Activated T-cell treated with anti-CD3 and anti-CD28 coated beads for 24 hours (primary cell): ENCODE measurements around the gene SEC61A1.

Experiments used
- DNase-seq: peaks from one replicate; pipeline ENCODE4 v3.0.0-alpha.2; 2020; ENCODE audit warnings: low read depth

The SEC61A1 gene

GRCh38 chr3:128060473-128061381, 8.5 kb downstream of the SEC61A1 start:
- DNase-seq: no peak

DNA sequence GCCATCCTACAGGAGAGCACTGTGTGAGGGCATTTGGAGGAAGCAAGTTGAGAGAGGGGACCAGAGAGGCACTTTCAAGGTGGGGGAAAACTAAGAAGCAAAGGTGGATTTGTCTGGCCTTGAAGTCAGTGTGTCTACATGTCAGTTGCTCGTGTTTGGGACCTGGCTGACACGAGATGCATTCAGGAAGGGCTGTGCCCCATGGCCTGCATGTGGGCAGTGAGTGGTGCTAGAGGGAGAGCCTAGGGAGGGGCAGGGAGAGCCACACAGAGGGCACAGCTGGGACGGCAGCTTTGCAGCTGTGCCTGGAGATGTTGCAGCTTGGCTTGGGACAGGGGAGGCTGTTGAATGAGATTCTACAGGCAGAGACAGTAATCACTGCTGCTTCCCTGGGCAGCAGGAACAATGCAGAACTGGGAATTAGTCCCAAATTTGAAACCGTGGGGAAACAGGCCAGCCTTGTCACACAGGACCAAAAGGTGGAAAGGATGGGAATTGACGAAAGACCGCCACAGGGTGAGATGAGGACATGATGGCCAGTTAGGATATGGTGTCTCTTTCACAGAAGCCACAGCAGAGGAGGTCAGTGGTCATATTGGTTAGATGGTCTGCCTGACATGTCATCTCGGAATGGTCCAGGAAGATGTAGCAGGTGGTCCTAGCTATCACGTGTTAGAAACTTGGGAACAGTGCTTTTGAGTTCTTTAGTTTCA, 10.0 kb downstream of the SEC61A1 start:
- no peak for DNase-seq

DNA sequence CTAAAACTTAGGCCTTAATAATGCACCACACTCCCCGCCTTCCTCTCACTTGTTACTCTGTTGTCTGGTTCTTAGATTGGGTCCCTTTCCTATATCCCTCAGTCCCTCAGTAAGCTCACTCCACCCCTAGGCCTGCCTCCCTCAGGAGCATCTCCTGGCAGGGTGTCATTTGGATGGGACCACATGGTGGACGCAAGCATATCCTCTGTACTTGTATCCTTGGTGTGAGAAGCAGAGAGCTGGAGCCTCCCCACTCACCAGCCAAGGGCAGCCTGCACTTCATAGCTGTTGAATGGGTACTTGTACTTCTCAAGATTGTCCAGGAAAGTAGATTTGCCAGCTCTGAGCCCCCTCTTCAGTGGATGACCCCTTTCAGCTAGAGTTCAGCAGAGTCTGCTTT, 11.6 kb downstream of the SEC61A1 start:
- no peak for DNase-seq

- no peak for DNase-seq
These were observed 12.7 kb downstream of the SEC61A1 start for GRCh38 chr3:128064962-128065361.

- DNase-seq: no peak
These were observed 13.9 kb downstream of the SEC61A1 start for GRCh38 chr3:128066114-128066513.

DNA sequence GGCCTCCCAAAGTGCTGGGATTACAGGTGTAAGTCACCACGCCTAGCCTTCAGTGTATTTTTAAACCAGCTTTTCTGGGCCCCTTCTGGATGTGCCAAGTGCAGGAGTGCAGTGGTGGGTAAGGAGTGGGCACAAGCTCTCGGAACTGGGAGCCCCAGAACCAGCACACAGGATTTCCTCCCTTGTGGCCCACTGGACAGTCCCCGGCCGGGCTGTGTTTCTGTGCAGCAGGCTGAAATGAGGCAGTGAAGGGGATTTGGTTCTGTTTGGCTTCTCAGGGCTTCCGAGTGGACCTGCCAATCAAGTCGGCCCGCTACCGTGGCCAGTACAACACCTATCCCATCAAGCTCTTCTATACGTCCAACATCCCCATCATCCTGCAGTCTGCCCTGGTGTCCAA, 14.4 kb downstream of the SEC61A1 start:
- DNase-seq: no peak

- no peak for DNase-seq
These were observed 15.3 kb downstream of the SEC61A1 start for GRCh38 chr3:128067489-128067888.

- no peak for DNase-seq
These were observed 16.0 kb downstream of the SEC61A1 start for GRCh38 chr3:128068156-128068620.

DNA sequence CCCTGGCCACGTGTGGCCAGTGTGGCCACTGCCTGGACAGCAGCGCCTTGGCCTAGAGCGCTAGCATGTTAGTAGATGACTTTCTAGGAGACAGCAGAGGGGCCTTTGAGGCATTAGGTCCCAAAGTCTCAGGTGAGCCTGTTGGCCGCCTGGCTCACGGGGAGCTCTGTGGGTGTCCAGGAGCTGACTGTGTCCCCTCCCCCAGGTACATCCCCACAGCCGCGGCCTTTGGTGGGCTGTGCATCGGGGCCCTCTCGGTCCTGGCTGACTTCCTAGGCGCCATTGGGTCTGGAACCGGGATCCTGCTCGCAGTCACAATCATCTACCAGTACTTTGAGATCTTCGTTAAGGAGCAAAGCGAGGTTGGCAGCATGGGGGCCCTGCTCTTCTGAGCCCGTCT, 17.0 kb downstream of the SEC61A1 start:
- DNase-seq: no peak

- no peak for DNase-seq
These were observed 18.8 kb downstream of the SEC61A1 start for GRCh38 chr3:128070898-128071591.

DNA sequence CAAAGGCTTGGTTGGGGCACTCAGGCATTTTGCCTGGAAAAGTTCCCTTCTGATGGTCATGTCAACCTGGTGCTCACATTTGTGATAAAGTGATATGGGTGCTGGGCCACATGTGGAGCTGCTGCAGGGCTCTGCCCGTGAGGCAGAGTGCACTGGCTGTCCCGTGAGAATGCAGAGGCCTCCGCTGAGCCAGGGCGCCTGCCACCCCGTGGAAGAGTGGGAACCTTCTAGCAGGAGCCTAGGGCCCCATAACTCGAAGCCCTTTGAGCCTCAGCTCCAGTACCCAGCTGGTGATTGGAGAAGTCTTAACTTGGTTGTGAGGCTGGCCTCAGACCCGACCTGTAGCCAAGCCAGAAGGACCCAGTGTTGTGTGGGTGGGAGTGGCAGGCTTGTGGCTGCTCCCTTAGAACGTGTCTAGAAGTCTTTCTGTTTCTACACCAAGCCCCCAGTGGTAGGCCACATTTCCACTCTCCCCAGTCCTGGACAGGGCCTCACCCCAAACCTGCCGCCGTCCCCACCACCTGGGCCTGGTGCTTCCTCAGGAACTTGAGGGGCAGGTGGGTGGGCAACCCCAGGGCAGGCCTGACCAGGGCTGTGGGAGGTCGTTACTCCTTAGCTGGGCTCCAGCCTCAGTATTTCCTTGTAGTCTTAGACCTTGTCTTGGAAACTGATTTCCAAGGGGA, 19.7 kb downstream of the SEC61A1 start:
- DNase-seq: no peak

- no peak for DNase-seq
These were observed 20.4 kb downstream of the SEC61A1 start for GRCh38 chr3:128072454-128073184.

DNA sequence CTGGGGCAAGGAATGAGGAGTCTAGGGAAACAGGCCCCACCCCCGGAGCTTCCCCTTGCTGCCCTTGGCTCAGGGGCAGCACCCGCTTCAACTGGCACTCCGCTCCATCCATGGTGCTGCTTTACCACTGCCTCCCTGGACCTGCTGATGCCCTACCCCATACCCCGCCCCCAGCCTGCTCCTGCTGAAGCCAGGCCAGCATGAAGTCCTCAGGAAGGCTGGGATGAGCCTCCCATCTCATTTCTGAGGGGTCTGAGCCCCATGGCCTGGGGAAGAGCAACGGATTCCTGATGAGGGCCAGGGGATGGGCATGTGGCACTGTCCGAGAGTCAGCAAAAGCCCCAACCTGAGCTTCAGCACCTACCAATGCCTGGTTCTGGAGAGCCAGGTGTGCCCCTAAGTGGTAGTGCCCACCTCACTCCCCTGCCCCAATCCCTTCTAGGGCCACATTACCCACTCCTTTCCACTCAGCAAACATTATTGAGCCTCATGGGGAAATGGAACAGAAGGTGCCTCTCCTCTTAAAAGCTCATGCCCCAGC, 21.0 kb downstream of the SEC61A1 start:
- no peak for DNase-seq

DNA sequence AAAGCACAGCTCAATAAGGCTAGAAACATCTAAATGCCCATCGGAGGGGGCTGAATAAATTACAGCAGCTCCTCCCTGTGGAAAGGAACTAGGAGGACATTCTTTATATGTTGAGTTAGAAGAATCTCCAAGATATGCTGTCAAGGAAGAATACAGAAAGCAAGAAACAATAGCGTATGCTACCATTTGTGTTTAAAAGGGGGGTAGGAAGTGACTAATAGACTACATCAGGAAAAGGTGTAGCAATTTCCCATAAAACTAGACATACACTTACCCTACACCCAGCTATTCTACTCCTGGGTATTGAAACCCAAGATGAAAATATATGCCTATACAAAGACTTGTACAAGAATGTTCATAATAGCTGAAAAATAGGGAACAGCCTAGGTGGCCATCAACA, 21.6 kb downstream of the SEC61A1 start:
- DNase-seq: no peak

- no peak for DNase-seq
These were observed 22.7 kb downstream of the SEC61A1 start for GRCh38 chr3:128074851-128075521.

- DNase-seq: peak; percentile 77
These were observed 23.6 kb downstream of the SEC61A1 start for GRCh38 chr3:128075522-128076482.

DNA sequence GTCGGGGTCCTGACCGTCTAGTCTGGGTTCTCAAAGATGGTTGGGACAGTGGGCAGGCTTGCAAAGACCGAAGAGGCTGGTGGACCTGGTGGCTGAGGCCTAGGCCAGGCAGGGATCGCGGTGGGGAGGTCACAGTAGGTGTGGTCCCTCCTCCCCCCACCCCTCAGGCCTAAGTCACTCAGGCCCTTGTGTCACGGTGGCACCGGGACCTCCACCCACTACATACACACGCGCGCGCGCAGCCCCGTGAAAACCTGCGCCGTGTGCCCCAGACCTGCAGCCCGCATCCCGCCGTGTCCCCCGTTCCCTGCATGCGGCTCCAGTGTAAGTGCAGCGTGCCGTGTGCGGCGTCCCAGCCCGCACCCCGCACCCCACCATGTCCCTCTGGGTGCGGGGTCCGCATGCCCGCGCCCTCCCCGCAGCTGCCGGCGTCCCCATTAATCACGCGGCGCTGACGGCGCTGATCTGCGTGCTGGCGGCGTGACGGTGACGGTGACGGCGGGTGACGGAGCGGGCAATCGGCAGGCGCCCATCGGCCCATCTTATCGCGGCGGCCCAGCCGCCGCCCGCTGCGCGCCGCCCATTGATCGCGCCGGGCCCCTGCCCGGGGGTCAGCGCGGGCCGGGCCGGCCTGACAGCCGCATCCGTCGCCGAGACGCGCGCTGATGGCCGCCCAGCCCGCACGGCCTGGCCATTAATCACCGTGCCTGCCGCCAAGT, 24.4 kb downstream of the SEC61A1 start:
- no peak for DNase-seq

DNA sequence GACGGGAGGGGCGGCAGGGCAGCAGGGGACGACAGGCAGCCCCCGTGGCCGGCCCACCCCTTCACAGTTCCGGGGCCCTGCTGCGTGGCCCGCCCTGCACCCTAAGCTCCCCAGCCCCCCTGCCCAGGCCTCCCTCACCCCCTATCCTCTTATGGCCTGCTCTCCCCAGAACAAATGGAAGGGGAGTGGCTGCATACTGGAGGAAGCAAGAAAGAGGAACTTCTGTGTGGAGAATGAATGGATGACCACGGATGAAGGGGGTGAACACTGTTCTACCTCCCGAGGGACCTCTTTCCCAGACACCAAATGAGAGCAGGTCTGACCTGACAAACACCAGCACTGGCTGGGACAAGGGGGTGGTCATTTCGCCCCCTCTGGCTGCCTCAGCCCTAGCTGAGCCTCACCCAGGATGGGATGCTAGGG, 25.0 kb downstream of the SEC61A1 start:
- DNase-seq: no peak

DNA sequence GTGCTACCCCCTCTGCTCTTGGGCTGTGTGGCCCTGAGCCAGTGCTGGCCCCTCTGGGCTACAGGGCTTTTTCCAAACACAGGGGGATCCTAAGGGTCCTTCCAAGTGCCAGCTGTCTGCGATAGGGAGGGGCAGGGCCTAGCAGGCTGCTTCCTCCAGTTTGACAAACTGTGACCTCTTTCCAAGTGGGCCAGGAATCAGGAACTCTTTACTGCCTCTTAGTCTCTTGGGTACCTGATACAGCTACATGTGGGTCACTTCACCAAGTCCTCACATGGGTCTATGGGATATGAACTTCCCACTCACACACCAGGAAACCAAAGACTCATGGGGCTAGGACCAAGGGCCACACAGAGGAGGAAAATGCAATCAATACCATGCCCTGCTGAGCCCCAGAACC, 25.4 kb downstream of the SEC61A1 start:
- DNase-seq: no peak
